Measurements from ENCODE around the gene VSTM1.

The VSTM1 gene

GRCh38 chr19:54063350-54064116, at the start of gene VSTM1:
VSTM1 (minus strand) TSS chr19:54063897; CDS start chr19:54063777, 120 bp downstream.
- TF ChIP-seq REST (IDR thresholded peaks at IDR 0.05; ENCODE audit: low read depth), result no peak
- no peak for TF ChIP-seq MAX (IDR thresholded peaks at IDR 0.05)

- TF ChIP-seq TCF12 (IDR thresholded peaks at IDR 0.05; ENCODE audit: low read depth) (no peak), ZBTB7A (IDR thresholded peaks at IDR 0.05; ENCODE audit: low read depth) (no peak), CREB1 (IDR thresholded peaks at IDR 0.05; ENCODE audit: low read depth) (no peak), TAF1 (IDR thresholded peaks at IDR 0.05; ENCODE audit: low read depth) (no peak), NFIC (IDR thresholded peaks at IDR 0.05) (no peak), FOXM1 (IDR thresholded peaks at IDR 0.05; ENCODE audit: borderline replicate concordance, low read depth) (no peak), EP300 (IDR thresholded peaks at IDR 0.05; ENCODE audit: borderline replicate concordance) (no peak), EGR1 (IDR thresholded peaks at IDR 0.05) (no peak), USF1 (IDR thresholded peaks at IDR 0.05) (no peak), MAX (IDR thresholded peaks at IDR 0.05) (no peak), CEBPB (IDR thresholded peaks at IDR 0.05) (no peak), REST (IDR thresholded peaks at IDR 0.05; ENCODE audit: low read depth) (no peak), RAD21 (IDR thresholded peaks at IDR 0.05; ENCODE audit: low read depth) (no peak), YY1 (IDR thresholded peaks at IDR 0.05; ENCODE audit: low read depth) (no peak)
Observed at GRCh38 chr19:54109651-54110050, 46.0 kb upstream of the VSTM1 start.

- no peak for TF ChIP-seq ZBTB7A (IDR thresholded peaks at IDR 0.05; ENCODE audit: low read depth)
- TF ChIP-seq RAD21 (IDR thresholded peaks at IDR 0.05; ENCODE audit: low read depth), result no peak
- no peak for TF ChIP-seq REST (IDR thresholded peaks at IDR 0.05; ENCODE audit: low read depth)
- no peak for TF ChIP-seq YY1 (IDR thresholded peaks at IDR 0.05; ENCODE audit: low read depth)
Observed at GRCh38 chr19:54108496-54108895, 44.8 kb upstream of the VSTM1 start.

- TF ChIP-seq CREB1 (IDR thresholded peaks at IDR 0.05; ENCODE audit: low read depth), result no peak
- TF ChIP-seq USF1 (IDR thresholded peaks at IDR 0.05), result no peak
- no peak for TF ChIP-seq REST (IDR thresholded peaks at IDR 0.05; ENCODE audit: low read depth)
- TF ChIP-seq ZBTB7A (IDR thresholded peaks at IDR 0.05; ENCODE audit: low read depth), result no peak
- no peak for TF ChIP-seq RAD21 (IDR thresholded peaks at IDR 0.05; ENCODE audit: low read depth)
- TF ChIP-seq EGR1 (IDR thresholded peaks at IDR 0.05), result no peak
- no peak for TF ChIP-seq YY1 (IDR thresholded peaks at IDR 0.05; ENCODE audit: low read depth)
- TF ChIP-seq TAF1 (IDR thresholded peaks at IDR 0.05; ENCODE audit: low read depth), result no peak
- no peak for TF ChIP-seq TEAD4 (IDR thresholded peaks at IDR 0.05)
- TF ChIP-seq EP300 (IDR thresholded peaks at IDR 0.05; ENCODE audit: borderline replicate concordance), result no peak
- no peak for TF ChIP-seq FOXM1 (IDR thresholded peaks at IDR 0.05; ENCODE audit: borderline replicate concordance, low read depth)
- no peak for TF ChIP-seq TCF12 (IDR thresholded peaks at IDR 0.05; ENCODE audit: low read depth)
- TF ChIP-seq NFIC (IDR thresholded peaks at IDR 0.05), result no peak
- TF ChIP-seq MAX (IDR thresholded peaks at IDR 0.05), result no peak
- TF ChIP-seq CEBPB (IDR thresholded peaks at IDR 0.05), result no peak
Observed at GRCh38 chr19:54107876-54108490, 44.3 kb upstream of the VSTM1 start.

Data from Ishikawa (cell line).